Neuronal stem cell (in vitro differentiated cells): ENCODE measurements around the gene FRMD5.
"Not testable (repeated sequence)": the region's sequence is repeated elsewhere in the genome, so short reads cannot be mapped to it uniquely, and the experiment has no call there.

Experiments used
- DNase-seq: peaks from one replicate; pipeline ENCODE4 v3.0.0-alpha.2; 2013; ENCODE audit warnings: low spot score
- H2AFZ ChIP-seq: one replicate; pipeline ENCODE4 v1.6.1; 2013; ENCODE audit warnings: mild to moderate bottlenecking, low read length, inconsistent platforms
- H2AK5ac ChIP-seq: 2 replicates; pipeline ENCODE4 v1.6.1; 2013; ENCODE audit warnings: low read depth, mild to moderate bottlenecking, inconsistent platforms, low read length, moderate library complexity, mixed read lengths
- H2BK120ac ChIP-seq: 2 replicates; pipeline ENCODE4 v1.6.1; 2013; ENCODE audit warnings: low read depth, mild to moderate bottlenecking, inconsistent platforms, low read length, moderate library complexity, mixed read lengths
- H2BK12ac ChIP-seq: one replicate; pipeline ENCODE4 v1.6.1; 2013; ENCODE audit warnings: low read length, inconsistent platforms
- H2BK15ac ChIP-seq: 2 replicates; pipeline ENCODE4 v1.6.1; 2013; ENCODE audit warnings: mild to moderate bottlenecking, low read length, inconsistent platforms, mixed read lengths
- H2BK5ac ChIP-seq: one replicate; pipeline ENCODE4 v1.6.1; 2013; ENCODE audit warnings: inconsistent platforms, mild to moderate bottlenecking, low read length, moderate library complexity
- H3K14ac ChIP-seq: one replicate; pipeline ENCODE4 v1.6.1; 2013; ENCODE audit warnings: low read length, inconsistent platforms
- H3K18ac ChIP-seq: 2 replicates; pipeline ENCODE4 v1.6.1; 2013; ENCODE audit warnings: low read length, inconsistent platforms
- H3K23ac ChIP-seq: 2 replicates; pipeline ENCODE4 v1.6.1; 2013; ENCODE audit warnings: low read depth, mild to moderate bottlenecking, mixed read lengths, low read length, inconsistent platforms; ENCODE audit not compliant: poor library complexity
- H3K27ac ChIP-seq: replicated peaks from 3 replicates; pipeline ENCODE4 v1.5.1; 2013; ENCODE audit warnings: low read length, inconsistent platforms
- H3K27me3 ChIP-seq, 3 experiments: 2 replicates each; pipeline ENCODE4 v1.6.1; 2013; ENCODE audit warnings: low read length in 3 of 3, mild to moderate bottlenecking in 2 of 3, inconsistent platforms in 1 of 3, low read depth in 1 of 3, mixed read lengths in 1 of 3, moderate library complexity in 1 of 3; ENCODE audit not compliant: control insufficient read depth in 3 of 3, insufficient read depth in 3 of 3
- H3K36me3 ChIP-seq, 2 donors: replicated peaks in 1 of 2; 2 replicates each; pipeline ENCODE4 v1.6.1; 2013; ENCODE audit warnings: low read length in 2 of 2; ENCODE audit not compliant: control insufficient read depth in 2 of 2, insufficient read depth in 2 of 2
- H3K4ac ChIP-seq: 2 replicates; pipeline ENCODE4 v1.6.1; 2013; ENCODE audit warnings: inconsistent platforms, mild to moderate bottlenecking, low read length, moderate library complexity
- H3K4me1 ChIP-seq, 2 donors: 1 replicate in 1 of 2; 2 replicates in 1 of 2; pipeline ENCODE4 v1.6.1; 2013; ENCODE audit warnings: low read length in 2 of 2, low read depth in 1 of 2; ENCODE audit not compliant: control insufficient read depth in 2 of 2, insufficient read depth in 1 of 2
- H3K4me2 ChIP-seq: one replicate; pipeline ENCODE4 v1.6.1; 2013; ENCODE audit warnings: mild to moderate bottlenecking, low read length, inconsistent platforms; ENCODE audit not compliant: insufficient read depth, poor library complexity, severe bottlenecking
- H3K4me3 ChIP-seq, 2 donors: 2 replicates each; pipeline ENCODE4 v1.5.1; 2013; ENCODE audit warnings: low read length in 2 of 2, mild to moderate bottlenecking in 2 of 2, inconsistent platforms in 1 of 2, moderate library complexity in 1 of 2
- H3K79me1 ChIP-seq: one replicate; pipeline ENCODE4 v1.6.1; 2013; ENCODE audit warnings: low read depth, mild to moderate bottlenecking, inconsistent platforms, low read length, moderate library complexity
- H3K9ac ChIP-seq: one replicate; pipeline ENCODE4 v1.6.1; 2013; ENCODE audit warnings: mild to moderate bottlenecking, low read depth, low read length, inconsistent platforms; ENCODE audit not compliant: poor library complexity
- H3K9me3 ChIP-seq, 2 donors: replicated peaks in 1 of 2; 2 replicates each; pipeline versions ENCODE3 to v1.6.1; 2013; ENCODE audit warnings: low read length in 2 of 2, mild to moderate bottlenecking in 2 of 2, inconsistent platforms in 1 of 2, low read depth in 1 of 2, mixed read lengths in 1 of 2, moderate library complexity in 1 of 2; ENCODE audit not compliant: control insufficient read depth in 2 of 2, insufficient read depth in 1 of 2
- H4K8ac ChIP-seq: one replicate; pipeline ENCODE4 v1.6.1; 2013; ENCODE audit warnings: low read depth, mild to moderate bottlenecking, inconsistent platforms, low read length, moderate library complexity
- H4K91ac ChIP-seq: one replicate; pipeline ENCODE4 v1.6.1; 2013; ENCODE audit warnings: low read length, low read depth, mild to moderate bottlenecking, inconsistent platforms; ENCODE audit not compliant: poor library complexity
- WGBS, 2 donors: extraction: QIAGEN DNeasy Blood & Tissue Kit; methylation state at CpG; one replicate each; pipeline ENCODE4 v1.1.7; 2013; ENCODE audit warnings: missing lambda C conversion rate in 2 of 2, mixed read lengths in 1 of 2; ENCODE audit not compliant: insufficient read length in 2 of 2, insufficient replicate concordance in 1 of 2; ENCODE audit errors: extremely low coverage in 2 of 2; 5-methylcytosine and 5-hydroxymethylcytosine counted together

Gene FRMD5

GRCh38 chr15:44032820-44033219 lies 162.3 kb downstream of the FRMD5 start:
- H3K23ac ChIP-seq, H3K27me3 ChIP-seq, H2BK15ac ChIP-seq, H3K18ac ChIP-seq, H2BK12ac ChIP-seq, H2AK5ac ChIP-seq, DNase-seq, H3K9me3 ChIP-seq, H3K36me3 ChIP-seq, H3K79me1 ChIP-seq, H3K27ac ChIP-seq, H3K4me1 ChIP-seq, H3K14ac ChIP-seq, H3K4me3 ChIP-seq, H3K4ac ChIP-seq, H2BK5ac ChIP-seq, H4K91ac ChIP-seq, H2BK120ac ChIP-seq, H3K4me2 ChIP-seq, H4K8ac ChIP-seq, H2AFZ ChIP-seq, H3K9ac ChIP-seq: not testable (repeated sequence)

- Histone ChIP-seq H3K4ac (no peak overlapping the region), H2BK5ac (no peak overlapping the region), H2AK5ac (no peak overlapping the region), H4K91ac (no peak overlapping the region), H3K4me2 (no peak overlapping the region), H3K4me1 (no peaks in the 10 kb centered on the region), H2BK15ac (no peak overlapping the region), H3K9ac (no peak overlapping the region), H3K27me3 (peaks cover 0 to 4% (median 0%) of the 10 kb centered on the region in 3 experiments), H4K8ac (no peak overlapping the region), H3K4me3 (no peak overlapping the region), H2BK12ac (no peak overlapping the region), H2AFZ (no peak overlapping the region), H2BK120ac (no peak overlapping the region), H3K36me3 (no peaks in the 10 kb centered on the region), H3K23ac (no peak overlapping the region), H3K79me1 (no peaks in the 10 kb centered on the region), H3K14ac (no peak overlapping the region), H3K18ac (no peak overlapping the region), H3K27ac (no peak overlapping the region), H3K9me3 (no peaks in the 10 kb centered on the region)
- no peak for DNase-seq
- no CpG with 5 or more reads among the region's 2 CpGs for WGBS, 2 donors
These were observed 165.0 kb downstream of the FRMD5 start for GRCh38 chr15:44029940-44030568.

DNA sequence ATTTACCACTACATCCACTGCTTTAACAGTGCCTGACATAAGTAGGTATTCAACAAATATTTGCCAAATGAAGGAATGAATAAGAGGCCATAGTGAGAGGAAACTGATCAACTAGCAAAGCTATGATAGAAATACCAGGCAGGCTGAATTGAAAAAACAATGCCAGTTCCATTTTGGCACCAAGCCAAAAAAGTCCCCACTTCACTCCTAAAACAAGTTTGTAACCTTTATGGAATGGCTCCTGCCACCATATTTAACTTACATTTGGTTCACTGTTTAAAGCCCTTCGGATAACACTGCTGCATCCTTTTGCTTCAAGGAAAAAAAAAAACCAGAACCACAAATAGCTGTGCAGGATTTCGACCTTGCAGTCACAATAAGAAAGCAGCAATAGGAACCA lies 166.1 kb downstream of the FRMD5 start:
- WGBS, 2 donors: no CpG with 5 or more reads among the region's 2 CpGs
- Histone ChIP-seq H3K36me3 (no peaks in the 10 kb centered on the region), H2BK120ac (no peak overlapping the region), H3K14ac (no peak overlapping the region), H3K23ac (no peak overlapping the region), H3K27ac (no peak overlapping the region), H2AFZ (no peak overlapping the region), H2AK5ac (no peak overlapping the region), H3K4me3 (no peak overlapping the region), H2BK15ac (no peak overlapping the region), H4K8ac (no peak overlapping the region), H4K91ac (no peak overlapping the region), H3K4me1 (no peaks in the 10 kb centered on the region), H2BK5ac (no peak overlapping the region), H3K9me3 (no peaks in the 10 kb centered on the region), H3K4me2 (no peak overlapping the region), H3K18ac (no peak overlapping the region), H3K79me1 (no peaks in the 10 kb centered on the region), H3K9ac (no peak overlapping the region), H3K4ac (no peak overlapping the region), H3K27me3 (peaks cover 0 to 4% (median 0%) of the 10 kb centered on the region in 3 experiments), H2BK12ac (no peak overlapping the region)
- no peak for DNase-seq

DNA sequence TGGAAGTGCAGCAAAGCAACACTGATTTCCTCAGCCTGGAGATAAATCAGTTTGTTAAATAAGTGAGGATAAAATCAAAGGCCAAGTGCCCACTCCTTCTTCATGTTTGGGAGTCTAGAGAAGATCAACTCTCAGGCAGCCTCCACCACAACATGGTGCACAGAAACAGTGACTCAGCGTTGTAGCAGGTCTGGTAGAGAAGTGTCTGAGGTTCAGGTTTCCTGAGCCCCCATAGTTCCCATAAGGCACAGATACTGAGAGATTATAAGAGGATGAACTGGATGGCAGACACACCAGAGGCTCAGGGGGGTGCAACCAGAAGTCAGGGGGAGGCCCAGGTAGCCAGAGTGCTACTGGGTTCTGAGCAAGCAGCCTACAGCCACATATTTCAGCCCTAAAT lies 166.7 kb downstream of the FRMD5 start:
- WGBS, 2 donors: no CpG with 5 or more reads among the region's 1 CpG

More for the DNA sequence above, 166.7 kb downstream of the FRMD5 start:
- Histone ChIP-seq H2BK5ac (no peak overlapping the region), H3K23ac (no peak overlapping the region), H2AFZ (no peak overlapping the region), H3K27ac (no peak overlapping the region), H3K27me3 (no peaks in the 10 kb centered on the region), H3K36me3 (no peaks in the 10 kb centered on the region), H3K79me1 (no peaks in the 10 kb centered on the region), H3K4me2 (no peak overlapping the region), H3K9me3 (no peaks in the 10 kb centered on the region), H4K8ac (no peak overlapping the region), H2BK120ac (no peak overlapping the region), H2BK15ac (no peak overlapping the region), H4K91ac (no peak overlapping the region), H3K18ac (no peak overlapping the region), H3K4me1 (no peaks in the 10 kb centered on the region), H2AK5ac (no peak overlapping the region), H3K9ac (no peak overlapping the region), H3K4me3 (no peak overlapping the region), H3K14ac (no peak overlapping the region), H3K4ac (no peak overlapping the region), H2BK12ac (no peak overlapping the region)
- DNase-seq: no peak
